GM18511 (cell line): Measurements from ENCODE around the gene UBE2O.

Source experiments
- ATAC-seq: cut with Tn5 transposase; IDR thresholded peaks from one replicate; pipeline ENCODE4 v1.9.1; 2021; ENCODE audit warnings: mild to moderate bottlenecking, moderate library complexity; ENCODE audit not compliant: unreplicated experiment

The UBE2O gene

DNA sequence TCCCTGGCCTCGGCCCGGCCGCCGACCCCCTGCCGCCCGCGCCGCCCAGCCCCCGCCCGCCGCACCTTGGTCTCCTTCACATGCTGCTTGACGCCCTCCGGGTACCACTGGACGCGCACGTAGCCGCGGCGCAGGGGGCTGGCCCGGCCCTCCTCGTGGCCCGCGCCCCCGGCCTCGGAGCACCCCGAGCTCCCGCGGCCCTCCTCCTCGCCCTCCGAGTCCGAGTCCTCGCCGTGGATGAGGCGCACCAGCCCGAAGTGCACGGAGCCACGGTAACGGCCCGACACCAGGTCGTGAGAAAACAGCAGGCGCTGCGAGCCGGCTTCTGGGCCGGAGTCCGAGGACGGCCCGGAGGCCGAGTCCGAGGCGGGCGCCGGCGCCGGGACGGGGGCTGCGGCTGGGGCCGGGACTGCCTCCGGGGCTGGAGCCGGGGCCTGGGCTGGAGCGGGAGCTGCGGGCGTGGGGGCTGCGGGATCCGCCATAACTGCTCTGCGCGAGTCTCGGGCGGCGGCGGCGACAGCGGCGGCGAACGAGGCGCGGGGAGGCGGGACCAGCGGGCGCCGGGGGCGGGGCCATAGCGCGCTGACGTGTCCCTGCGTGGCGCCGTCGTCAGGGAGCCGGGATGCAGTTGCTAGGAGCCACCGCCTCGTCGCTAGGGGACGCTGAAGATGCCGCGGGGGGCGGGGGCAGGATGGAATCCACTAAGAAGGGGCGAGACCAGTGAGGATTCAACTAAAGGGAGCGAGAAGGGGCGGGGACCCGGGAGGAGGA, at the start of gene UBE2O:
Gene UBE2O, minus strand, starts transcription at position 493 of the 771 bp plus-strand sequence. Its CDS starts 11 bp downstream, at position 482.
- ATAC-seq: peak; percentile 93

GRCh38 chr17:76501827-76502307, 48.9 kb upstream of the UBE2O start:
- no peak for ATAC-seq

DNA sequence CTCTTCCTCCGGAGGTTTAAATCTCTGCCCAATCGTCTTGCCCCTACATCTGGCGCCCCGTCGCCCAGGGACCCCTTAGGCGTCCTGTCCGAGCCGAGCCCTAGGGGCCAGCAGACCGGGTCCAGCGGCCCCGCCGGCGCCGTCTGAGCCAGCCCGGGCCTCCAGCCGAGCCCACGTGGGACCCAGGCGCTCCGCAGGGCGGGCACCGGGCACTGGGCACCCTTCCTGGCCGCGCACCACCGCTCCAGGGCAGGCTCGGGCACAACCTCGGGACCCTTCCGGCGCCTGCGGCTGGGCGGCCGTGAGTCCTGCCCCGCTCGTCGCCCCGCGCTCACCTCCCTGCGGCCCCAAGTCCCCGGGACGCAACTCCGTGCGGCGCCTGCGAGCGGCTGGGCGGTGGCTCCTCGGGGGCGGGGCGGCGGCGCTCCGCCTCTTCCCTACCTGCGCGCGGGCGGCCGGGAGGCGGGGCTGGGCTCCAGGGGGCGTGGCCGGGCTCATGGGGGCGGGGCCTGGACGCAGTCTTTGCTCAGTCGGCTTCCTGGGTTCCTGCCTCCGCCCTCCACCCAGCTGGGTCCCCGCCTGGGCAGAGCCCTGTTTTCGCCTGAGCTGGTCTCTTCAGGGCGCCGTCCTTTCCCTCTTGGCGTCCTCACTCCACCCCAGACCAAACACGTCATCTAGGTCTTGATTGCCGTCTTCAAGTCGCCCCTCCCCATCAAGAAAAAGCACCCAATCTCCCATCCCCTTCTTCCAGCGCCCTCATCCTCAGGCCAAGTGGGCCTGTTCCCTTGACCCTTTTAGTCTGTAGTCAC, 48.3 kb upstream of the UBE2O start, which contains the start of gene RHBDF2:
Gene RHBDF2, minus strand, starts transcription at position 406 of the 809 bp plus-strand sequence. CDS start 19,899 bp downstream, outside the sequence.
- ATAC-seq: peak; percentile 72

GRCh38 chr17:76500747-76501017, 47.7 kb upstream of the UBE2O start:
- ATAC-seq: peak; percentile 20

- no peak for ATAC-seq
Measured at GRCh38 chr17:76500074-76500746, 47.3 kb upstream of the UBE2O start.

DNA sequence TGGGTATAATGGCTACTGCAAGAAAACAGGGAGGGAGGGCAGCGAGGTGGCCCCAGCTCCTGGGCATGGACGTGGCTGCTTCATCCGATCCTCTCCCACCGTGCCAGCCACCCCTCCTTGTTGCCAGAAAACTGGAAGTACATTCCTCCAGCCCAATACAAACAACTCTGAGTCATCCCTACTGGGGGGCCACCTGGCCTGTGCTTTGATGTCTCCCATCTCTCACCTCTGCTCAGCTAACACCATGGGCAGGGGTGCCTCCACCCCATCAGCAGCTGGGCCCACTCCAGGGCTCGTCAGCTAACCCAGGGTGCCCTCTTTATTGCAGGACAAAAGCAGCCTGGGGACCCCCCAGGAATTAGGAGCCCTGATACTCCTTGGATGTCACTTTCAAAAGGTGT, 46.3 kb upstream of the UBE2O start:
- ATAC-seq: no peak

DNA sequence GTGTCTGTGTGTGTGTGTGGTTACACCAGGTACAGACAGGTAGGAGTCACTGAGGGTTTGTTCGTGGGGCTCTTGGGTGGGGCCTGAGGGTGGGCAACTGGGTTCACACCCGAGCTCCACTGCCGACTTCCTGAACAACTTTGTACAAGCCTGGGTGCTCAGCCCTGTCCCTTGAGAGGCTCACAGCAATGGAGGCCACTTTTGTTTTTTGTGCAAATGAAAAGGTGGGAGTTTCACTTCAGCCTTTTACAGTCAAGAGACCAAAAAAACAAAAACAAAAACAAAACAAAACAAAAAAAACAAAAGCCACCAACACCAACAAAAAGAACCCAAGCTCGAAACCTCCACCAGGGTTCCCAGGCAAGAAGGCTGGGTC, 45.9 kb upstream of the UBE2O start:
- ATAC-seq: no peak

GRCh38 chr17:76497979-76498875, 45.3 kb upstream of the UBE2O start:
- ATAC-seq: no peak

- ATAC-seq: no peak
Measured at GRCh38 chr17:76497699-76497978, 44.7 kb upstream of the UBE2O start.

- no peak for ATAC-seq
Measured at GRCh38 chr17:76496464-76496863, 43.5 kb upstream of the UBE2O start.

DNA sequence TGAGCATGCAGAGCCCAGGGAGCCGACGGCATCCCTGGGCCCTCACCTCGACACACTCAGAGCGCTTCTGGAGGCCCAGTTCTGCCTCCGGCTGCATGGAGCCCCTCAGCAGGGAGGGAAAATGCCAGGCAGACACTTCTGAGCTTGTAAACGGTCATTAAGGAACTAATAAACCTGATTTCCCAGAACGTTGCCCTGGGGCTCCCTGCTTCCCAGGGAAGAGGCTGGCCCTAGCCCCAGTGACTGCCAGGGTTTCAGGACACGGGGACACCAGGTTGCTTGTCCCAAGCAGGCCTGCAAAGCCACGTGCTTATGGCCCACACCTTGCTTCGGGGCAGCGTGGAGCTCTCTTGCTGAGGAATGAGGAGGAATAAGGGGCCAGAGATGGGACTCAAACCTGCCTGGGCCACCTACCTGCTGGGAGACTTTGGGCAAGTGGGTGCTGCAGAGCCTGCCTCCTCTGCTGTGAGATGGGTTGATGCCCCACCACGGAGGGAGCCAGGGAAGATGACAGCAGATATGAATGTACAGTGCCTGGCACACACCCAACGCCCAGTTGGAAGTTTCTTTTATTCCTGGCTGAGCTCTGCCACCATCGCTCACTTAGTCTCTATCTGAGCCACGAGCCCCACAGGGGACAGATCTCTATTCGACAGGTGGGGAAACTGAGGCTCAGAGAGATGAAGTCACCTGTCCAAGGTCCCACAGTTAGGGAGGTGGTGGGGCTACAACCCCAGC, 42.9 kb upstream of the UBE2O start:
- ATAC-seq: no peak

- peak; percentile 9 for ATAC-seq
Measured at GRCh38 chr17:76493505-76494167, 40.7 kb upstream of the UBE2O start.

GRCh38 chr17:76492989-76493501, 40.1 kb upstream of the UBE2O start:
- ATAC-seq: peak; percentile 53

GRCh38 chr17:76492123-76492988, 39.4 kb upstream of the UBE2O start:
- peak; percentile 53 for ATAC-seq

DNA sequence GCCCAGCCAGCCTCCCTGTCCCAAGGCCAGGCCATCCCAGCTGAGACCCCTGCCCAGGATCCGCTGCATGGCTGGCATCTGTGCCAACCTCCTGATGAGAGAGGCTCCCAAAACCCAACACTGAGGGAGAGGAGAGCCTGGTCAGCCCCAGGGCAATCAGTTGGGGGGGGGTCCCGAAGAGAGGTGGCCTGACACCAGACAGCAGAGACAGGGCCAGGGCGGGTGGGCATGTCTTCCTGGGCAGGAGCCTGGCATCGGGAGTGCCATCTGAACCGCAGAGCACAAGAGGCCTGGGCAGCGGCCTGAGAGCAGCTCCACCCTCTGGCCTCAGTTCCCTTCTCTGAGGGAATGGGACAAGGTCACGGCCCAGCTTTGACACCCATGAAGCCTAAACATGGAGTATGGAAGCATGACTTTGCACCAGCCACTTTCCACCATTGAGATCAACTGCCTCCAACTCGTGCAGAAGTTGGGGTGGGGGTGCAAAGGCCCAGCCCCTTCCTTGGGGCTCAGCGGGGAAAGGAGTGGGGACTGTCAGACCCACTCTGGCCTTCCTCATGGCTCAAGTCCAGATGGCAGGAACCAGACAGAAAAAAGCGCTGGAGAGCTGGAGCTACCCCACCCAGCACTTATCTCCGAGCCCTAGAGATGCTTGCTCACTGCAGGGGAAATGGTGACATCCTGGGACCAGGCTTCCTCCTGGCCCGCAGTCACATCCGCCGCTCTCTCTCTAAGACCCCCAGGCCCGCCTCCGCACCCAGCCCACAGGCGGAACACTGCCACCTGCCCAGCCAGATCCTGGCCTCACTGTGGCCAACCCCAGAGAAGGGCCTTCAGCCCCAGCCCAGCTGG, 38.5 kb upstream of the UBE2O start:
- no peak for ATAC-seq

DNA sequence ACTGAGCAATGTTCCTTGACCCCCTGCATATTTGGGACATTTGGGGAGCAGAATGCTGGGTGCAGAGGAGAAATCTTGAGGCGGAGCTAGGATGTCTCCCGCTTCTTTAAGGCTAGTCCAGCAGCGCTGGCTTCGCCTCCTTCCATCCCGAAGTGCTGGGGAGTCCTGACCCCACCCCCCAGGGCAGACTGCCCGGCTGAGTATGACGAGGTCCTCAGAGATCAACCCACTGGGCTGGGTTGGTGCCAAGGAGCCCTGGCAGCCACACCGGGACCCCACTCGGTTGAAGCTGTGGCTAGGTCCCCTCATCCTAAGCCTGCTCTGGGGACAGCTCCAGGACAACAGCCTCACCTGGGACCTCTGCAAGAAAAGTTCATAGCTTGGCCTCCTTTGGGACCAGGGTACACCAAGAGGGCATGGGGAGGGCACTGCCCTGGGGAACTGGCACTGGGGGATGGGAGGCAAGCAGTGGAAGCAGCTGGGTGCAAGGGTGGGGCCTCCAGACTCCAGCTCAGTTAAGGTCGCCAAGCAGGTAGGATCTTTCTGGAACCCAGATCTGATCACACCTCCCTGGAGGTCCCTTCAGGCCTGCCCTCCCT, 37.3 kb upstream of the UBE2O start:
- ATAC-seq: no peak
